NT2/D1 (cell line): ENCODE results near the gene CEMIP.

Experiments
- DNase-seq: peaks from one replicate; pipeline ENCODE4 v3.0.0-alpha.2; 2011; ENCODE audit warnings: low read depth, low spot score
- H3K27me3 ChIP-seq: 2 replicates; pipeline ENCODE4 v1.6.0; 2011; ENCODE audit warnings: mild to moderate bottlenecking; ENCODE audit not compliant: insufficient read length, insufficient read depth
- H3K36me3 ChIP-seq: 2 replicates; pipeline ENCODE4 v1.6.1; 2011; ENCODE audit warnings: mild to moderate bottlenecking, low read length, mixed read lengths; ENCODE audit not compliant: insufficient read depth, insufficient read length
- H3K4me1 ChIP-seq: 2 replicates; pipeline ENCODE4 v1.5.1; 2011; ENCODE audit not compliant: insufficient read depth, insufficient read length
- H3K4me3 ChIP-seq: 2 replicates; pipeline ENCODE4 v1.5.1; 2011; ENCODE audit warnings: low read depth; ENCODE audit not compliant: insufficient read length
- H3K9ac ChIP-seq: 2 replicates; pipeline ENCODE4 v1.6.0; 2011; ENCODE audit warnings: low read depth; ENCODE audit not compliant: insufficient read length
- H3K9me3 ChIP-seq: 2 replicates; pipeline ENCODE4 v1.5.1; 2011; ENCODE audit warnings: mild to moderate bottlenecking, low read length; ENCODE audit not compliant: insufficient read depth
- SUZ12 ChIP-seq: IDR thresholded peaks from 2 replicates; pipeline ENCODE4 v1.6.1; 2011; ENCODE audit not compliant: insufficient read length, insufficient read depth; ENCODE audit errors: extremely low read depth
- YY1 ChIP-seq: IDR thresholded peaks from 2 replicates; pipeline ENCODE4 v1.6.1; 2011; ENCODE audit not compliant: insufficient read length, insufficient read depth
- ZNF274 ChIP-seq: IDR thresholded peaks from 2 replicates; pipeline ENCODE4 v1.6.1; 2011; ENCODE audit warnings: mild to moderate bottlenecking, low read depth, low read length

The CEMIP gene

DNA sequence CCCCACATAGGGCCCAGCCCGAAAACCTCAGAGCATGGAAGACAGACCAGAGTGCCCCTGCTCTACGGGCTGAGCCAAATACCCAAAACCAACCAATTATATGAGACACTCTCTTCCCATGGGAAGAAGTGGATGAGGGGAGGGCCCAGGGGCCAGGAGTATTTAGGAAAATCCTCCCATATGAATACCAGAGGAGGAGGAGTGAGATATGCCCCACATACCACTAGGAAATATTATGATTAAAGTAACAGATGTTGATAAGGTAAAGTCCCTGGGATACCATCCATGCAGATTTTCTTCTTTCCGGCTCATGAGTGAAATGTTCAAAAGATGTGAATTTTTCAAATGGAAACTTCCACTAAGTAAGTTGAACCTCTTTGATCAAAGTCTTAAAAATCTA lies 160.0 kb downstream of the CEMIP start:
- Histone ChIP-seq H3K27me3 (no peaks in the 10 kb centered on the region), H3K9ac (no peak overlapping the region), H3K4me1 (peaks cover 4% of the 10 kb centered on the region), H3K36me3 (peaks cover 18% of the 10 kb centered on the region), H3K9me3 (no peaks in the 10 kb centered on the region), H3K4me3 (no peak overlapping the region)
- TF ChIP-seq SUZ12, result no peak
- TF ChIP-seq YY1, result no peak
- no peak for TF ChIP-seq ZNF274
- DNase-seq, result no peak

GRCh38 chr15:80940331-80940730 lies 161.2 kb downstream of the CEMIP start:
- H3K4me1 ChIP-seq, result no peaks in the 10 kb centered on the region
- TF ChIP-seq SUZ12 (no peak), ZNF274 (no peak), YY1 (no peak)
- no peak for DNase-seq
- no peak overlapping the region for H3K4me3 ChIP-seq
- no peaks in the 10 kb centered on the region for H3K9me3 ChIP-seq
- H3K27me3 ChIP-seq, result no peaks in the 10 kb centered on the region
- H3K9ac ChIP-seq, result no peak overlapping the region
- H3K36me3 ChIP-seq, result peaks cover 25% of the 10 kb centered on the region

DNA sequence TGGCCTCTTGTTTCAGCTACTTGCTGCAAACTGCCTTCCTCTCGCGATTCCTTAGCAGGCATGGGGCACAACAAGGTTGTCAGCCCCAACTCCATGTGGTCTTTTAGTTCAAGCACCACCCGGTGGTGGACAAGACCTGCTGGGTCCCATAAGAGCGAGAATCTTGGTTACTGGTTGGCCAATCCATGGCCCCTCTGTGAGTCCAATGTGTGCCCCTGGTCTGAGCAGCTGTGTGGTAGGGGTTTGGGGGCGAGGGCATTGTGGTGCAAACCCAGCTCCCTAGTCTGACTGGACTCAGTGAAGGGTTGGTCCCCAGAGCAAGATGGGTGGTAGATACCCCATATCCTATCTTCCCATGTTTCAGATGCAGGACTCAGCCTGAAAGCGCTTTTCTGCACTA lies 161.7 kb downstream of the CEMIP start:
- H3K4me3 ChIP-seq, result no peak overlapping the region
- no peaks in the 10 kb centered on the region for H3K4me1 ChIP-seq
- H3K9me3 ChIP-seq, result no peaks in the 10 kb centered on the region
- TF ChIP-seq SUZ12 (no peak), YY1 (no peak), ZNF274 (no peak)
- H3K27me3 ChIP-seq, result no peaks in the 10 kb centered on the region
- H3K9ac ChIP-seq, result no peak overlapping the region
- DNase-seq, result no peak
- H3K36me3 ChIP-seq, result peaks cover 25% of the 10 kb centered on the region

GRCh38 chr15:80942266-80942665 lies 163.1 kb downstream of the CEMIP start:
- Histone ChIP-seq H3K4me3 (no peak overlapping the region), H3K9ac (no peak overlapping the region), H3K36me3 (peaks cover 33% of the 10 kb centered on the region), H3K27me3 (no peaks in the 10 kb centered on the region), H3K4me1 (no peaks in the 10 kb centered on the region), H3K9me3 (no peaks in the 10 kb centered on the region)
- no peak for TF ChIP-seq YY1
- TF ChIP-seq SUZ12, result no peak
- TF ChIP-seq ZNF274, result no peak
- DNase-seq, result no peak

DNA sequence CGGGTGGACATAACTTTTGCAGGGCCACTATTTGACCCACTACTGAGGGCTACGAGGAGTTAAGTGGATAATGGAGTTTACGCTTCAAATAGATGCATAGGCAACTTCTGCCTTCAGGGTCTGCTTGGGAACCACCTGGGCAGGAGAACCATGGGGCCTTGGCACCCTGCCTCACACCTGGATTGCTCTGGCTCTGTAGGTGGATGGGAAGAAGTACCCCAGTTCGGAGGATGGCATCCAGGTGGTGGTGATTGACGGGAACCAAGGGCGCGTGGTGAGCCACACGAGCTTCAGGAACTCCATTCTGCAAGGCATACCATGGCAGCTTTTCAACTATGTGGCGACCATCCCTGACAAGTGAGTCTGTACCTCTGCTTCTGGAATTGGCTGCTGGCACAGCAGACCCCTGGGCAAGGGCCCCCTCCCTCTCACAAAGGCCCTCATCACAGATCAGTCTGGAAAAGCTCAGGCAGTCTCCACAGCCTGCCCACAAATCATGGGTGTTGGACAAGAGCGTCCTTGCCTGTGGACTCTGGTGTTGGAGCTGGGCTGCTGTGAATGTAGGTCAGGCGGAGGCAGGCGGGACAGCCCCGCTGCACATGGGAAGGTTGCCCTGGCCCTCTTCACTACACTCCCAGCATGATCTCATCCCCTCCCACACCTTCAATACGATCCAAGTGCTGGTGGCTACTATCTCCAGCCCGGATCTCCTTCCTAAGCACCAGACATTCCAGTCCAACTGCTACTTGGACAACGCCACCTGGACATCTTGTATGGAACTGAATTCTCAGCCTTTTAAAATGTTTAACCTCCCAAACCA lies 163.8 kb downstream of the CEMIP start:
- no peak for DNase-seq
- Histone ChIP-seq H3K36me3 (peaks cover 40% of the 10 kb centered on the region), H3K9ac (no peak overlapping the region), H3K27me3 (no peaks in the 10 kb centered on the region), H3K4me3 (no peak overlapping the region), H3K4me1 (no peaks in the 10 kb centered on the region), H3K9me3 (no peaks in the 10 kb centered on the region)
- TF ChIP-seq YY1 (no peak), SUZ12 (no peak), ZNF274 (no peak)

DNA sequence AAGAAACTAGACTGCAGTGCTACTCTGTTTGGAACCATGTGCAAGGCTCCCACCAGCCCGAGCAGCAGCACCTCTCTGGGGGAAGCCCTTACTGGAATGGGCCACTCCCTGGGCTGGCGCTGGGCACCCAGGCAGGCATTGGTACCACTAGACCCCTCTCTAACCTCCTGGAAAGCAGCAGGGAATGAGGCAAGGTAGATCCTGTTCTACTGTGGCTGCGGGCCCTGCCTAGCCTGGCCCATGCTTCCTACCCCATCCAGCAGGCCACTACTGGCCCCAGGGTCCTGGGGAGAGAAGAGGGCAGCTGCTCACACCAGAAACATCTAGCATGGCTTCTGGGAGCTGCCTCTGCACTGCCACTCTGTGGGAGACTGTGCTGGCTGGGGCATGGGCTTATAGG lies 165.6 kb downstream of the CEMIP start:
- H3K9ac ChIP-seq, result no peak overlapping the region
- H3K4me1 ChIP-seq, result no peaks in the 10 kb centered on the region
- no peak overlapping the region for H3K4me3 ChIP-seq
- no peak for DNase-seq
- no peaks in the 10 kb centered on the region for H3K9me3 ChIP-seq
- H3K27me3 ChIP-seq, result no peaks in the 10 kb centered on the region
- peaks cover 59% of the 10 kb centered on the region for H3K36me3 ChIP-seq
- TF ChIP-seq ZNF274, result no peak
- no peak for TF ChIP-seq YY1
- TF ChIP-seq SUZ12, result no peak

- H3K27me3 ChIP-seq, result no peaks in the 10 kb centered on the region
- DNase-seq, result no peak
- H3K9me3 ChIP-seq, result no peaks in the 10 kb centered on the region
- H3K4me1 ChIP-seq, result no peaks in the 10 kb centered on the region
- TF ChIP-seq SUZ12 (no peak), YY1 (no peak), ZNF274 (no peak)
- H3K36me3 ChIP-seq, result peaks cover 67% of the 10 kb centered on the region
- H3K4me3 ChIP-seq, result no peak overlapping the region
- H3K9ac ChIP-seq, result no peak overlapping the region
These were observed 166.4 kb downstream of the CEMIP start for GRCh38 chr15:80945605-80946004.

GRCh38 chr15:80946576-80946975 lies 167.4 kb downstream of the CEMIP start:
- no peak overlapping the region for H3K4me3 ChIP-seq
- TF ChIP-seq SUZ12 (no peak), YY1 (no peak), ZNF274 (no peak)
- H3K9me3 ChIP-seq, result no peaks in the 10 kb centered on the region
- peaks cover 70% of the 10 kb centered on the region for H3K36me3 ChIP-seq
- no peak for DNase-seq
- no peaks in the 10 kb centered on the region for H3K27me3 ChIP-seq
- H3K4me1 ChIP-seq, result no peaks in the 10 kb centered on the region
- H3K9ac ChIP-seq, result no peak overlapping the region
